Measurements from ENCODE around the gene ITPR2.

- TF ChIP-seq, protein P1, sequence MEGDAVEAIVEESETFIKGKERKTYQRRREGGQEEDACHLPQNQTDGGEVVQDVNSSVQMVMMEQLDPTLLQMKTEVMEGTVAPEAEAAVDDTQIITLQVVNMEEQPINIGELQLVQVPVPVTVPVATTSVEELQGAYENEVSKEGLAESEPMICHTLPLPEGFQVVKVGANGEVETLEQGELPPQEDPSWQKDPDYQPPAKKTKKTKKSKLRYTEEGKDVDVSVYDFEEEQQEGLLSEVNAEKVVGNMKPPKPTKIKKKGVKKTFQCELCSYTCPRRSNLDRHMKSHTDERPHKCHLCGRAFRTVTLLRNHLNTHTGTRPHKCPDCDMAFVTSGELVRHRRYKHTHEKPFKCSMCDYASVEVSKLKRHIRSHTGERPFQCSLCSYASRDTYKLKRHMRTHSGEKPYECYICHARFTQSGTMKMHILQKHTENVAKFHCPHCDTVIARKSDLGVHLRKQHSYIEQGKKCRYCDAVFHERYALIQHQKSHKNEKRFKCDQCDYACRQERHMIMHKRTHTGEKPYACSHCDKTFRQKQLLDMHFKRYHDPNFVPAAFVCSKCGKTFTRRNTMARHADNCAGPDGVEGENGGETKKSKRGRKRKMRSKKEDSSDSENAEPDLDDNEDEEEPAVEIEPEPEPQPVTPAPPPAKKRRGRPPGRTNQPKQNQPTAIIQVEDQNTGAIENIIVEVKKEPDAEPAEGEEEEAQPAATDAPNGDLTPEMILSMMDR (conservative IDR thresholded peaks at IDR 0.05; ENCODE audit: low read depth, low read length) = no peak
- no peak for TF ChIP-seq EZH2 (IDR thresholded peaks at IDR 0.05; ENCODE audit: low read length, unreplicated experiment)
Observed at GRCh38 chr12:26870491-26871419, 37.8 kb upstream of the ITPR2 start.

Data from PC-3 (cell line).